ENCODE results near the gene SMYD3. TPM values are rescaled to one million over a fixed set of nuclear protein-coding genes. Genes with fewer than 3 reads are reported as not detected.

Gene SMYD3
- total RNA-seq, 1 experiment from 2014 or later = 17.4 TPM

DNA sequence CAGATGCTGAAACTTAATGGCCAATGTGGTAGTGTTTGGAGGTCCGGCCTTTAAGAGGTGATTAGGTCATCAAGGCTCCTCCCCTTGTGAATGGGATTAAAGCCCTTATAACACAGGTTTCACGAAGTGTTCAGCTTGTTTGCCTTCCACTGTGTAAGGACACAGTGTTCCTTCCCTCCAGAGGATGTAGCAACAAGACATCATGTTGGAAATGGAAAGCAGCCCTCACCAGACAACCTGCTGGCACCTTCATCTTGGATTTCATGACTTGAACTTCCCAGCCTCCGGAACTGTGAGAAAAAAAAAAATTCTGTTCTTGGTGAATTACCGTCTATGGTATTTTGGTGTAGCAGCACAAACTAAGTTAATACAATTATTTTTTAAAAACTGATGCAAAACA lies 738.5 kb downstream of the SMYD3 start:
- TF ChIP-seq POLR2AphosphoS5 (IDR thresholded peaks at IDR 0.05; ENCODE audit: low read depth, low read length) (no peak), TCF7L2 (IDR thresholded peaks at IDR 0.05; ENCODE audit: low read depth, low read length) (no peak)
- in situ Hi-C loops (cut with HindIII; ENCODE audit: low pct_unique_long_range_greater_than_20kb, low sequenced_read_pairs) = no loop called here
- no peaks in the 10 kb centered on the region for H3K36me3 ChIP-seq (ENCODE audit: control insufficient read depth, insufficient read depth, low read length)
- intact Hi-C loops (cut with micrococcal nuclease; ENCODE audit: unreplicated experiment) = no loop called here
- no peak for DNase-seq (ENCODE audit: low read depth, low spot score)
- no peaks in the 10 kb centered on the region for H3K27me3 ChIP-seq (ENCODE audit: control insufficient read depth, insufficient read depth, low read length)
- no peak overlapping the region for H3K4me3 ChIP-seq (ENCODE audit: low read depth in 2 of 2, low read length in 2 of 2)
- BruUV-seq (replicated peaks) = no TSS peak
- ChIA-PET POLR2A (no interaction called here), CTCF (no interaction called here)
- no peaks in the 10 kb centered on the region for H3K9me3 ChIP-seq (ENCODE audit: control insufficient read depth, insufficient read depth, low read depth, low read length)
- no peak for ATAC-seq
- H3K4me1 ChIP-seq (ENCODE audit: control insufficient read depth, insufficient read depth, low read length) = no peaks in the 10 kb centered on the region
- H3K27ac ChIP-seq (ENCODE audit: low read length) = no peak overlapping the region

DNA sequence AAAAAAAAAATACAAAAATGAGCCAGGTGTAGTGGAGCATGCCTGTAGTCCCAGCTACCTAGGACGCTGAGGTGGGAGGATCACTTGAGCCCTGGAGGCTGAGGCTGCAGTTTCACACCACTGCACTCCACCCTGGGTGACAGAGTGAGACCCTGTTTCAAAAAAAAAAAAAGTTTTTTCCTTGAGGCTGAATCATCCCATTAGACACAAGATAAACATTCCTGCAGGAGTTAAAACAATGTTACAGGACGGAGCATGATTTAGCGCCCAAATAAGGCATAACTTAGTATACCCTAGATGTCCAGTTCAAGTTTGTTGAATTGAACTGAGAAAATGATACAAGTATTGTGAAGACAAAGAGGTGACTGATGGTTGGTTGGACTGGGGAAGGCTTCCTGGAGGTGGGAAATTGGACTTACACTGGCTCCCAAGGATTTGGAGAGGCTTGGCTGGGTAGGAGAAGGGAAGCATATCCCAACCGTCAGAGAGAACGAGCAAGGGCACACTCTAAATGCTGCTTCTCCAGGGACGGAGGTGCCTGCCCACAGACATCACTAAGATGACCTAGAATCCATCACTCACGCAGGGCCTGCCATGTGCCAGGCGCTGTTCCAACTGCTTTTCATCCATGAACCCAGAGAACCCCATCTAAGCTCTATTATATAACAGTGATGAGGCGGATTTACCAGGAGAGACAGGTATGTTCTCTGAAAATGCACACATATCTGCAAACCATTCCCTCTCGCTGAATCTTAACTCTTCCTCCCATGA lies 741.7 kb downstream of the SMYD3 start:
- no TSS peak for BruUV-seq (replicated peaks)
- H3K36me3 ChIP-seq (ENCODE audit: control insufficient read depth, insufficient read depth, low read length) = no peaks in the 10 kb centered on the region
- ATAC-seq = no peak
- no peak overlapping the region for H3K27ac ChIP-seq (ENCODE audit: low read length)
- ChIA-PET CTCF (no interaction called here), POLR2A (interaction anchor here (0.6 kb wide), 1 partner anchor 57 kb away, joined by 7 read pairs; no protein-coding TSS in a partner anchor)
- no peaks in the 10 kb centered on the region for H3K9me3 ChIP-seq (ENCODE audit: control insufficient read depth, insufficient read depth, low read depth, low read length)
- H3K27me3 ChIP-seq (ENCODE audit: control insufficient read depth, insufficient read depth, low read length) = no peaks in the 10 kb centered on the region
- DNase-seq (ENCODE audit: low read depth, low spot score) = no peak
- in situ Hi-C loops (cut with HindIII; ENCODE audit: low pct_unique_long_range_greater_than_20kb, low sequenced_read_pairs) = no loop called here
- no peaks in the 10 kb centered on the region for H3K4me1 ChIP-seq (ENCODE audit: control insufficient read depth, insufficient read depth, low read length)
- TF ChIP-seq, protein P1, sequence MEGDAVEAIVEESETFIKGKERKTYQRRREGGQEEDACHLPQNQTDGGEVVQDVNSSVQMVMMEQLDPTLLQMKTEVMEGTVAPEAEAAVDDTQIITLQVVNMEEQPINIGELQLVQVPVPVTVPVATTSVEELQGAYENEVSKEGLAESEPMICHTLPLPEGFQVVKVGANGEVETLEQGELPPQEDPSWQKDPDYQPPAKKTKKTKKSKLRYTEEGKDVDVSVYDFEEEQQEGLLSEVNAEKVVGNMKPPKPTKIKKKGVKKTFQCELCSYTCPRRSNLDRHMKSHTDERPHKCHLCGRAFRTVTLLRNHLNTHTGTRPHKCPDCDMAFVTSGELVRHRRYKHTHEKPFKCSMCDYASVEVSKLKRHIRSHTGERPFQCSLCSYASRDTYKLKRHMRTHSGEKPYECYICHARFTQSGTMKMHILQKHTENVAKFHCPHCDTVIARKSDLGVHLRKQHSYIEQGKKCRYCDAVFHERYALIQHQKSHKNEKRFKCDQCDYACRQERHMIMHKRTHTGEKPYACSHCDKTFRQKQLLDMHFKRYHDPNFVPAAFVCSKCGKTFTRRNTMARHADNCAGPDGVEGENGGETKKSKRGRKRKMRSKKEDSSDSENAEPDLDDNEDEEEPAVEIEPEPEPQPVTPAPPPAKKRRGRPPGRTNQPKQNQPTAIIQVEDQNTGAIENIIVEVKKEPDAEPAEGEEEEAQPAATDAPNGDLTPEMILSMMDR (IDR thresholded peaks at IDR 0.05) = no peak
- TF ChIP-seq POLR2AphosphoS5 (IDR thresholded peaks at IDR 0.05; ENCODE audit: low read depth, low read length) (no peak), TCF7L2 (IDR thresholded peaks at IDR 0.05; ENCODE audit: low read depth, low read length) (no peak), SIN3A (IDR thresholded peaks at IDR 0.05; ENCODE audit: borderline replicate concordance, insufficient read depth, low read depth, low read length) (no peak)
- TF ChIP-seq, protein P2, sequence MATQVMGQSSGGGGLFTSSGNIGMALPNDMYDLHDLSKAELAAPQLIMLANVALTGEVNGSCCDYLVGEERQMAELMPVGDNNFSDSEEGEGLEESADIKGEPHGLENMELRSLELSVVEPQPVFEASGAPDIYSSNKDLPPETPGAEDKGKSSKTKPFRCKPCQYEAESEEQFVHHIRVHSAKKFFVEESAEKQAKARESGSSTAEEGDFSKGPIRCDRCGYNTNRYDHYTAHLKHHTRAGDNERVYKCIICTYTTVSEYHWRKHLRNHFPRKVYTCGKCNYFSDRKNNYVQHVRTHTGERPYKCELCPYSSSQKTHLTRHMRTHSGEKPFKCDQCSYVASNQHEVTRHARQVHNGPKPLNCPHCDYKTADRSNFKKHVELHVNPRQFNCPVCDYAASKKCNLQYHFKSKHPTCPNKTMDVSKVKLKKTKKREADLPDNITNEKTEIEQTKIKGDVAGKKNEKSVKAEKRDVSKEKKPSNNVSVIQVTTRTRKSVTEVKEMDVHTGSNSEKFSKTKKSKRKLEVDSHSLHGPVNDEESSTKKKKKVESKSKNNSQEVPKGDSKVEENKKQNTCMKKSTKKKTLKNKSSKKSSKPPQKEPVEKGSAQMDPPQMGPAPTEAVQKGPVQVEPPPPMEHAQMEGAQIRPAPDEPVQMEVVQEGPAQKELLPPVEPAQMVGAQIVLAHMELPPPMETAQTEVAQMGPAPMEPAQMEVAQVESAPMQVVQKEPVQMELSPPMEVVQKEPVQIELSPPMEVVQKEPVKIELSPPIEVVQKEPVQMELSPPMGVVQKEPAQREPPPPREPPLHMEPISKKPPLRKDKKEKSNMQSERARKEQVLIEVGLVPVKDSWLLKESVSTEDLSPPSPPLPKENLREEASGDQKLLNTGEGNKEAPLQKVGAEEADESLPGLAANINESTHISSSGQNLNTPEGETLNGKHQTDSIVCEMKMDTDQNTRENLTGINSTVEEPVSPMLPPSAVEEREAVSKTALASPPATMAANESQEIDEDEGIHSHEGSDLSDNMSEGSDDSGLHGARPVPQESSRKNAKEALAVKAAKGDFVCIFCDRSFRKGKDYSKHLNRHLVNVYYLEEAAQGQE (IDR thresholded peaks at IDR 0.05; ENCODE audit: insufficient read depth in 1 of 2, low read depth in 2 of 2, low read length in 1 of 2) = no peak
- intact Hi-C loops (cut with micrococcal nuclease; ENCODE audit: unreplicated experiment) = no loop called here
- no peak overlapping the region for H3K4me3 ChIP-seq (ENCODE audit: low read depth in 2 of 2, low read length in 2 of 2)

DNA sequence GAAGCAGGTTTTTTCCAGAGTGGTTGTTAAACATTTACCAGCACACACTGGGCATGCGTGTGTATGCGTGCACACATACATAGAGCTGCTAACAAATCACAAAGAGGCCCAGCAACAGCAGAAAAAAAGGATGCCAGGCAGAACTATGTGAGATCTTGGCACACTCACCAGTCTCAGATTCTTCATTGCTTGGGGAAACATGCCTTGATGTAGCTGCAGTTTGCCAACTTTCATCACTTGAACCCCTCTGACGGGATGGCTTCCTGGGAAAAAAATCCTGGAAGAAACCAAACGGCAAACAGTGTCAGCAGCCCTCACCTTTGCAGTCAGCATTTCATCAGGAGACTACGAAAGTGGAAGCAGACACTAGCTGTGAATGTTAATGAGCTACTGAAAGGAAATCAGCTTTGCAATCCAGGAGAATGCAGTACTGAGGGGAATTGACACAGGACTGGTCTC lies 743.2 kb downstream of the SMYD3 start:
- H3K27me3 ChIP-seq (ENCODE audit: control insufficient read depth, insufficient read depth, low read length) = no peaks in the 10 kb centered on the region
- CTCF ChIA-PET = no interaction called here
- in situ Hi-C loops (cut with HindIII; ENCODE audit: low pct_unique_long_range_greater_than_20kb, low sequenced_read_pairs) = no loop called here
- no peak for ATAC-seq
- no peak overlapping the region for H3K4me3 ChIP-seq (ENCODE audit: low read depth in 2 of 2, low read length in 2 of 2)
- no peaks in the 10 kb centered on the region for H3K36me3 ChIP-seq (ENCODE audit: control insufficient read depth, insufficient read depth, low read length)
- no peak for DNase-seq (ENCODE audit: low read depth, low spot score)
- H3K27ac ChIP-seq (ENCODE audit: low read length) = no peak overlapping the region
- no TSS peak for BruUV-seq (replicated peaks)
- no peaks in the 10 kb centered on the region for H3K4me1 ChIP-seq (ENCODE audit: control insufficient read depth, insufficient read depth, low read length)
- POLR2A ChIA-PET = interaction anchor here (0.5 to 0.7 kb wide), 2 partner anchors 79 to 922 kb away, joined by 5 to 8 read pairs; no protein-coding TSS in a partner anchor
- H3K9me3 ChIP-seq (ENCODE audit: control insufficient read depth, insufficient read depth, low read depth, low read length) = no peaks in the 10 kb centered on the region
- TF ChIP-seq, protein P2 (IDR thresholded peaks at IDR 0.05; ENCODE audit: insufficient read depth in 1 of 2, low read depth in 2 of 2, low read length in 1 of 2) = no peak
- TF ChIP-seq TCF7L2 (IDR thresholded peaks at IDR 0.05; ENCODE audit: low read depth, low read length) (no peak), POLR2AphosphoS5 (IDR thresholded peaks at IDR 0.05; ENCODE audit: low read depth, low read length) (no peak), SIN3A (IDR thresholded peaks at IDR 0.05; ENCODE audit: borderline replicate concordance, insufficient read depth, low read depth, low read length) (no peak)
- TF ChIP-seq, protein P1 (IDR thresholded peaks at IDR 0.05) = no peak
- intact Hi-C loops (cut with micrococcal nuclease; ENCODE audit: unreplicated experiment) = no loop called here

All from Panc1 (cell line).